ES-I3 (cell line): ENCODE measurements around the gene RTRAF.

Experiments
- H3K36me3 ChIP-seq: 2 replicates; pipeline ENCODE4 v1.6.1; 2013; ENCODE audit warnings: mild to moderate bottlenecking, low read length, control low read depth, moderate library complexity; ENCODE audit not compliant: insufficient read depth
- H3K4me1 ChIP-seq: 2 replicates; pipeline ENCODE4 v1.6.1; 2013; ENCODE audit warnings: mild to moderate bottlenecking, control low read depth, low read length; ENCODE audit not compliant: insufficient read depth
- H3K9ac ChIP-seq: 2 replicates; pipeline ENCODE4 v1.6.1; 2013; ENCODE audit warnings: low read depth, mild to moderate bottlenecking, low read length, moderate library complexity
- H3K9me3 ChIP-seq: 2 replicates; pipeline ENCODE4 v1.6.1; 2013; ENCODE audit warnings: mild to moderate bottlenecking, low read length, moderate library complexity; ENCODE audit not compliant: control insufficient read depth, insufficient read depth

RTRAF gene

GRCh38 chr14:52020161-52020714 lies 30.9 kb downstream of the RTRAF start:
- Histone ChIP-seq H3K4me1 (peaks cover 25% of the 10 kb centered on the region), H3K9ac (no peak overlapping the region), H3K9me3 (no peaks in the 10 kb centered on the region)

GRCh38 chr14:52020866-52021717 lies 31.7 kb downstream of the RTRAF start:
- H3K9me3 ChIP-seq = no peaks in the 10 kb centered on the region
- peaks cover 25% of the 10 kb centered on the region for H3K4me1 ChIP-seq
- H3K9ac ChIP-seq = no peak overlapping the region
- no peaks in the 10 kb centered on the region for H3K36me3 ChIP-seq

More at GRCh38 chr14:52020161-52020714, 30.9 kb downstream of the RTRAF start:
- no peaks in the 10 kb centered on the region for H3K36me3 ChIP-seq

GRCh38 chr14:52021957-52022600 lies 32.7 kb downstream of the RTRAF start:
- Histone ChIP-seq H3K9me3 (no peaks in the 10 kb centered on the region), H3K9ac (no peak overlapping the region), H3K4me1 (peaks cover 25% of the 10 kb centered on the region), H3K36me3 (no peaks in the 10 kb centered on the region)

- H3K36me3 ChIP-seq = no peaks in the 10 kb centered on the region
- H3K9me3 ChIP-seq = no peaks in the 10 kb centered on the region
- H3K9ac ChIP-seq = no peak overlapping the region
- peaks cover 25% of the 10 kb centered on the region for H3K4me1 ChIP-seq
Observed at GRCh38 chr14:52023518-52023917, 34.2 kb downstream of the RTRAF start.

- H3K9ac ChIP-seq = no peak overlapping the region
- H3K9me3 ChIP-seq = no peaks in the 10 kb centered on the region
- H3K4me1 ChIP-seq = peaks cover 24% of the 10 kb centered on the region
- H3K36me3 ChIP-seq = no peaks in the 10 kb centered on the region
Observed at GRCh38 chr14:52025310-52025709, 36.0 kb downstream of the RTRAF start.

GRCh38 chr14:52026017-52026660 lies 36.8 kb downstream of the RTRAF start:
- Histone ChIP-seq H3K4me1 (peaks cover 15% of the 10 kb centered on the region), H3K9ac (no peak overlapping the region), H3K36me3 (no peaks in the 10 kb centered on the region), H3K9me3 (no peaks in the 10 kb centered on the region)

GRCh38 chr14:52026901-52027300 lies 37.6 kb downstream of the RTRAF start:
- Histone ChIP-seq H3K4me1 (peaks cover 8% of the 10 kb centered on the region), H3K9ac (no peak overlapping the region), H3K9me3 (no peaks in the 10 kb centered on the region), H3K36me3 (no peaks in the 10 kb centered on the region)

GRCh38 chr14:52029881-52030280 lies 40.5 kb downstream of the RTRAF start:
- H3K36me3 ChIP-seq = no peaks in the 10 kb centered on the region

GRCh38 chr14:52031781-52032180 lies 42.4 kb downstream of the RTRAF start:
- Histone ChIP-seq H3K4me1 (peaks cover 8% of the 10 kb centered on the region; the same call in 1 of the 2 replicates), H3K36me3 (no peaks in the 10 kb centered on the region), H3K9me3 (no peaks in the 10 kb centered on the region), H3K9ac (no peak overlapping the region)

More at GRCh38 chr14:52029881-52030280, 40.5 kb downstream of the RTRAF start:
- H3K9me3 ChIP-seq = no peaks in the 10 kb centered on the region
- H3K9ac ChIP-seq = no peak overlapping the region
- H3K4me1 ChIP-seq = peaks cover 8% of the 10 kb centered on the region; the same call in 1 of the 2 replicates

- Histone ChIP-seq H3K4me1 (peaks cover 8% of the 10 kb centered on the region; the same call in 1 of the 2 replicates), H3K9ac (no peak overlapping the region), H3K36me3 (no peaks in the 10 kb centered on the region), H3K9me3 (no peaks in the 10 kb centered on the region)
Observed at GRCh38 chr14:52032204-52032801, 43.0 kb downstream of the RTRAF start.

GRCh38 chr14:52033101-52033642 lies 43.8 kb downstream of the RTRAF start:
- peaks cover 8% of the 10 kb centered on the region; the same call in 1 of the 2 replicates for H3K4me1 ChIP-seq
- H3K36me3 ChIP-seq = no peaks in the 10 kb centered on the region
- H3K9me3 ChIP-seq = no peaks in the 10 kb centered on the region
- no peak overlapping the region for H3K9ac ChIP-seq

- H3K9me3 ChIP-seq = no peaks in the 10 kb centered on the region
- no peaks in the 10 kb centered on the region for H3K4me1 ChIP-seq
- H3K36me3 ChIP-seq = no peaks in the 10 kb centered on the region
- H3K9ac ChIP-seq = no peak overlapping the region
Observed at GRCh38 chr14:52039124-52039815, 49.9 kb downstream of the RTRAF start.

GRCh38 chr14:52040598-52040997 lies 51.3 kb downstream of the RTRAF start:
- Histone ChIP-seq H3K4me1 (no peaks in the 10 kb centered on the region), H3K9me3 (no peaks in the 10 kb centered on the region), H3K9ac (no peak overlapping the region), H3K36me3 (no peaks in the 10 kb centered on the region)
